GM18505 (cell line): Measurements from ENCODE around the gene IL36B.
"Not testable (repeated sequence)": the region's sequence is repeated elsewhere in the genome, so short reads cannot be mapped to it uniquely, and the experiment has no call there.

Source experiments
- ATAC-seq: cut with Tn5 transposase; IDR thresholded peaks from one replicate; pipeline ENCODE4 v1.9.1; 2021; ENCODE audit not compliant: unreplicated experiment
- POLR2A ChIP-seq: IDR thresholded peaks from 4 replicates; pipeline ENCODE4 v1.6.1; 2011; ENCODE audit warnings: borderline replicate concordance; ENCODE audit not compliant: insufficient read depth, insufficient read length; ENCODE audit errors: extremely low read depth

IL36B gene

DNA sequence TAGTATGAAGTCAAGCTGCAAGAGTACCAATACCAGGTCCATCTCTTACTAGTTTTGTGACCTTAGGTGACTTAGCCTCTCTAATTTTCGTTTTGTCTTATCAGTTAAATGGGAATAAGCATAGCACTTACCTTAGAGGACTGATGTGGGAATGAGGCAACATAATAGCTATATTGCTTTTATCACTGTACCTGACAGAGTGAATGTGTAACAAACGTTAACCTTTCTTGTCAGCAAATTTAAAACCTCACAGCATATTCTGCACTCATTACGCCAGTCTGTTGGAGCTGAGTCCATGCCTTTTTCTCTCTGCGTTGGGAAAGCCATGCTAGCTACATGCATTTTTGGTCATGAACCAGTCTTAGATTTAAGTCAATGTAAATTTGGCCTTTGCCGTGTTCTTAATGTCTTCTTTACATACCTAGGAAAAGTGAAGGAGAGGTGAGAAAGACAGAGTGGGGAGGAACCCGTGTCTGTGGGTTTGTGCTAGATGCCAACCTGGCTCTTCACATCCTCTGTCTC, at the start of gene IL36B:
Gene IL36B, minus strand, starts transcription at position 472 of the 522 bp plus-strand sequence.
- ATAC-seq = no peak
- no peak for TF ChIP-seq POLR2A

DNA sequence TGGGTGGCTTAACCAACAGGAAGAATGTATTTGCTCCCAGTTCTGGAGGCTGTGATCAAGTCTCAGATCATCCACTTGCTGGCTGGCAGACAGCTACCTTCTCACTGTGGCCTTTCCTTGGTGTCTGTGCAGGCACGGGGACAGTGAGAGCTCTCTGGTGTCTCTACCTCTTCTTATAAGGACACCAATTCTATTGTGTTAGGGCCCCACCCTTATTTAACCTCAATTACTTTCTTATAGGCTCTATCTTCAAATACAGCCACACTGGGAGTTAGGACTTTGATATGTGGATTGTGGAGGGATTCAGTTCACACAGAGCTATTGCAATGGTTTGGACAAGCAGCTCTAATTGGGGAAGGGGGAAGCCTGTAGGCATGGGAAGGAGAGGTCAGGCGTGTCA, 49.5 kb upstream of the IL36B start:
- no peak for TF ChIP-seq POLR2A
- no peak for ATAC-seq

DNA sequence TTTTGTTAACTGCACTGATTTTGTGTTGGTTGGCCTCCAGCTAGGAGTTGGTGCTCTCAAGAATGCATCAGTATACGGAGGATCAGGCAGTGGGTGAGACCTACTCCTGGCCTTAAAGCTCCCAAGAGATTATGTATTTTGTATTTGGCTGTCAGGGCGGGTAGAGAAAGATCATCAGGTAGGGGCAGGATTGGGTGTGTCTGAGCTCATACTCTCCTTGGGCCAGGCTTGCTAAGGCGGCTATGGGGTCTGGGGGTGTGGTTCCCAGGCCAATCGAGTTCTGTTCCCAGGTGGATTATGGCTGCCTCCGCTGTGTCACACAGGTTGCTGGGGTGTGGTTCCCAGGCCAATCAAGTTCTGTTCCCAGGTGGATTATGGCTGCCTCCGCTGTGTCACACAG, 45.9 kb upstream of the IL36B start:
- ATAC-seq = no peak
- no peak for TF ChIP-seq POLR2A

DNA sequence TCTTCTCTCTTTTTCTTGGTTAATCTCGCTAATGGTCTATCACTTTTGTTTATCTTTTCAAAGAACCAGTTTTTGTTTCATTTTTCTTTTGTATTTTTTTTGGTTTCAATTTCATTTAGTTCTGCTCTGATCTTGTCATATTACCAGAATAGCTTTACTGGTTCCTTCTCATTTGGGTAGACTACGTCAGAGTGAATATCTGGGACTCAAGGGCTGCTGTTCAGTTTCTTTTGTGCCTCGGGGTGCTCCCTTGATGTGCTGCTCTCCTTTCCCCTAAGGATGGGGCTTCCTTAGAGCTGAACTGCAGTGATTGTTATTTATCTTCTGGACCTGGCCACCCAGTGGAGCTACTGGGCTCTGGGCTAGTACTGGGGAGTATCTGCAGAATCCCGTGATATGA, 45.4 kb upstream of the IL36B start:
- no peak for ATAC-seq

DNA sequence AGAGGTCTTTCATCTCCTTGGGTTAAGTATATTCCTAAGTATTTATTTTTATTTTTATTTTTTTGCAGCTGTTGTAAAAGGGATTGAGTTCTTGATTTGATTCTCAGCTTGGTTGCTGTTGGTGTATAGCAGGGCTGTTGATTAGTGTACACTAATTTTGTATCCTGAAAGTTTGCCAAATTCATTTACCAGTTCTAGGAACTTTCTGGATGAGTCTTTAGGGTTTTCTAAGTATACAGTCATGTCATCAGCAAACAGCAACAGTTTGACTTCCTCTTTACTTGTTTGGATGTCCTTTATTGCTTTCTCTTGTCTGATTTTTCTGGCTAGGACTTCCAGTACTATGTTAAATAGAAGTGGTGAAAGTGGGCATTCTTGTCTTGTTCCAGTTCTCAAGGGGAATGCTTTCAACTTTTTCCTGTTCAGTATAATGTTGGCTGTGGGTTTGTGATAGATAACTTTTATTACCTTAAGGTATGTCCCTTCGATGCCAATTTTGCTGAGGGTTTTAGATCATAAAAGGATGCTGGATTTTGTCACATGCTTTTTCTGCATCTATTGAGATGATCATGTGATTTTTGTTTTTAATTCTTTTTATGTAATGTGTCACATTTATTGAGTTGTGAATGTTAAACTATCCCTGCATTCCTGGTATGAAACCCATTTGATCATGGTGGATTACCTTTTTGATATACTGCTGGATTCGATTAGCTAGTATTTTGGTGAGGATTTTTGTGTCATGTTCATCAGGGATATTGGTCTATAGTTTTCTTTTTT, 44.4 kb upstream of the IL36B start:
- ATAC-seq = not testable (repeated sequence)

More for the DNA sequence above, 45.4 kb upstream of the IL36B start:
- no peak for TF ChIP-seq POLR2A

DNA sequence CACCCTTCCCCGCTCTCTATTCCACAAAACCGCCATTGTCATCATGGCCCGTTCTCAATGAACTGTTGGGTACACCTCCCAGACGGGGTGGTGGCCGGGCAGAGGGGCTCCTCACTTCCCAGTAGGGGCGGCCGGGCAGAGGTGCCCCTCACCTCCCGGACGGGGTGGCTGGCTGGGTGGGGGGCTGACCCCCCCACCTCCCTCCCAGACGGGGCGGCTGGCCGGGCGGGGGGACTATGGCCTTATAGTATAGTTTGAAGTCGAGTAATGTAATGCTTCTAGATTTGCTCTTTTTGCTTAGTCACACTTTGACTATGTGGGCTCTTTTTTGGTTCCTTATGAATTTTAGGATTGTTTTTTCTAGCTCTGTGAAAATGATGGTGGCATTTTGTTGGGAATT, 43.6 kb upstream of the IL36B start:
- ATAC-seq = not testable (repeated sequence)

DNA sequence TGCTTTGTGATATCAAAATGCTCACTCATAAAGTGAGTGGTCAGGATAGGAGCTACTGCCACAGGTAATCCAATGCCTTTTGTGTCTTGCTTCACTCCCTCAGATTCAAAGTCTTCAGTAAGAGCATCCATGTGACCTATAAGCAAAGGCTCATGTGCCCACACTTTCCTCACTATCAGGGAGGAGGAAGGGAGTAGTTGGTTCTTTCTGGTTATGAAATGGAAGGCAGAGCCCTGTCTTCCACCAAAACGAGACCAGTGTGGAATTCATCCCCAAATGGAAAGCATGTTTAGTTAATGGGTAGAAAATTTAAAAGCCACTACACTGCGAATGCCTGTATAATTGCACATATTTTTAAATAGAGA, 40.9 kb upstream of the IL36B start:
- TF ChIP-seq POLR2A = no peak
- no peak for ATAC-seq

DNA sequence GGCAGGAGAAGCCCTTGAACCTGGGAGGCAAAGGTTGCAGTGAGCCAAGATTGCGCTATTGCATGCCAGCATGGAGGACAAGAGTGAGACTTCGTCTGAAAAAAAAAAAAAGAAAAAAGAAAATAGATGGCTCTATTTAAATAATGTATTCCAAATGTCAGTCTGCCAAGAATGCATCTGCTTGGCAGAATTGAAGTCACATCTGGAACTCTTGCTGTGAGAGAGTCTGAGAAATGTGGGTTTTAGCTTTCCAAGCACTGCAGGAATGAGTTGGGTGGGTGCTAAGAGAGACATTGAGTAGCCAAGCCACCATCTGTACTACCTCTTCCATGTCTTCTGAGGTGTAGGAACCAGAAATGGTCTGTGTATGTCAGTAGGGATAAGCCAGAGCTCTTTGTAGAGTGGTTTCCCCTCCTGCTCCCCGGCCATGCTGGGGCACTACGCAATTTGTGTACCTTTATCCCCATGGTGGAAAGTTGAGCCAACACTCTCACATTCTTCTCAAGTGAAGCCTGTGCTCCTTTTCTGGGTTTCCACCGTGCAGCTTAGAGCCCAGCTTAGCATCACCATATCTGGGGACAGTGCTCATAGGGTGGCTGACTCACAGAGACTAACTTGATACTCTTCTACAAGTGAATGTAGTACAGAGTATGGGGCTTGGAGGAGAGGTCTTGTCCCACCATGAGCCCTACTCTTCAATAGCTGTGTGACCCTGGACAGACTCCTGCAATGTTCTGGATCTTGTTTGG, 40.4 kb upstream of the IL36B start:
- no peak for ATAC-seq
- TF ChIP-seq POLR2A = no peak

DNA sequence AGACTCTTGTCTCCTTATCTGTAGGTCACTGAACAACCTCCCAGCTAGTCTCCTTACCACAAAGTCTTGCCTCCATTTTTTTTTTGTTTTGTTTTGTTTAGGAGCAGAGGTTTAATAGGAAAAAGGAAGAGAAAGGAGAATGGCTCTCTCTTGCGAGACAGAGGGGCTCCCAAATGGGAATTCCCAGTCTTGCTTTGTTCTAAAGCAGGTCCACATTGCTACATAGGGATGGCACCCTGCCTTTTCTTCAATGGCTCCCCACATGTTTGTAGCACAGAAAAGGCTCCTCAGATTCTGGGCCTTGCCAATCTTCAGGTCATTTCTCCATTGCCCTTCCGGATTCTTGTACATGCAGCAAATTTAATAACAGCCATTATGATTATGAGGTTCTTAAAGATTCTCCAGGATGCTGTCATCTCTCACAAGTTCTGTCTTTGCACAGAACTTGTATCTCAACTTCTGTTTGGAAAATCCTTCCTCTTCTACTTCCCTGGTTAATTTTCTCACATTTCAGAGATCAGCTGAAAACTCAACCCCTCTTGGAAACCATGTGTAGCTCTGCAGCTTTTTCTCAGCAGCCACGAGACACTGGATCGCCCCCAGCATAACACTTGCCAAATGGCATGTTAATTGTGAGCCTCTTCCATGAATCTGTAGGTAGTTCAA, 38.7 kb upstream of the IL36B start:
- no peak for TF ChIP-seq POLR2A
- no peak for ATAC-seq

DNA sequence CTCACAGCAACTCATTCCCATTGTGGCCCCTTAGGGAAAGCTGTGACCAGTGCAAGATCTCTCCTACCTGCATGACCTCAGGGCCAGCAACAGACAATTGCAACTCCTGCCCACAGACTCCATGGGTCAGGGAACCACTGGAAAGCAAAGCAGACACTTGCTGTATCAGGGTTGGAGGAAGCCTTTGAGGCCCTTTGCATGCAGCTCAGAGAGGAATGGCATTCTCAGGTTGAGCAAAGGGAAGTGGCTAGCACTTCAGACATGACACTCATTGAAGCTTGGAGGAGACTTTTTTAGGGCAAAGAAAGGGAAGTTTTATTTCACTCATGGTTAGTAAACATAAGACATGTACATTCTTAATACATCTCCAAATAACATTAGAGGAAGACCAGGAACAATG, 37.2 kb upstream of the IL36B start:
- TF ChIP-seq POLR2A = no peak
- ATAC-seq = no peak

DNA sequence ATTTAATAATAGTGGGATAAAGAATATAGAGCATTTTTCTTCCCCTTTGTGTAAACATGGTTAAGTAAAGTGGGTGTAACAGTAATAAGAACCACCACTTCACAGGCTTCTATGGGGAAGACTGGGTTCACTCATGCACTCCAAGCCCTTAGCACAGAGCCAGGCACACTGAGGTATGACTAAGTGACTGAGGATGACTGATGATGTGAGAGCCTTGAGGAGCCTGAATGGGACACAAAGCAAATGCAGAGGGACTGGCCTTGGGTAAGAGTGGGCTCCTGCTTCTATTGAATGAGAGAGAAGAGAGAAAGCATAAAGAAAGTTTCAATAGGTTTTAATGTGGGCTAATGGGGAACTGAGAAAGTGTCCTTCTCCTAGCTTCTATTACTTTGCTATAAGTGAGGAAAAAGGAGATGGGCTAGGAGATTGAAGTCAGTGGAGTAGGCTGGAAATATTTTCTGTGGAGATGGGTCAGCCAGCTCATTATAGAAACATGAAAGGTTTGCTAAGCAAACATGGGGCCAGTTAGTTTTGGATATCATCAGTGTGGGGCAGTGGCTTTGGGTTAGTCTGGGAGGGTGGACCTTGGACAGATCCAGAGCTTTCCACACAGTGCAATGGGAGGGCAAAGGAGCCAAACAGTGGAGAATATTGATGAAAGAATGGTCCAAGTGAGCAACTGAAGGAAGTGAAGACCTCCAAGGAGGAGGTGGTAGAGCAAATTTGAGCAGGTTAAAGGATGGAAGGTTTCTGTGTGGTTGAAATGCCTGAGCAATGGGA, 35.7 kb upstream of the IL36B start:
- no peak for ATAC-seq
- TF ChIP-seq POLR2A = no peak

DNA sequence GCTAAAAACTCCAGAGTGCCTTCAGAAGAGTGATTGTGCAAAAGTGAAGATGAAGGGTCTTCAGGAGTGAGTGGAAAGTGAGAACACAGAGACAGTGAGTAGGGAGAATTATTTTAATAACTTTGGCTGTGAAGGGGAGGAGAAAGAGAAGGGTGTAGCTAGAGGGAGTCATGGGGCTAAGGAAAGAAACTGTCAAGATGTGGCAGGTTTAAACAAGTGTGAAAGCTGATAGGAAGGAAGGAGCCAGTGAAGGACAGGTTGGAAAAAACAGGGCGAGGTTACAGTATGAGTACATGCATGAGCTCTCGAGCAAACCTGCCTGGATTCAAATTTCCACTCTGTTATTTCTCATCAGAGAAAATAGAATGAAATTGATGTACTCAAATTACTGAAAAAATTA, 32.9 kb upstream of the IL36B start:
- TF ChIP-seq POLR2A = no peak
- no peak for ATAC-seq
